NCI-H2081 (cell line): ENCODE data around the gene NAA38.
"Not testable (repeated sequence)": the region's sequence is repeated elsewhere in the genome, so short reads cannot be mapped to it uniquely, and the experiment has no call there.

Source experiments
- DNase-seq, 2 experiments: peaks; one replicate each; lab custom pipeline; 2025; lab: John Stamatoyannopoulos, UW

The NAA38 gene

DNA sequence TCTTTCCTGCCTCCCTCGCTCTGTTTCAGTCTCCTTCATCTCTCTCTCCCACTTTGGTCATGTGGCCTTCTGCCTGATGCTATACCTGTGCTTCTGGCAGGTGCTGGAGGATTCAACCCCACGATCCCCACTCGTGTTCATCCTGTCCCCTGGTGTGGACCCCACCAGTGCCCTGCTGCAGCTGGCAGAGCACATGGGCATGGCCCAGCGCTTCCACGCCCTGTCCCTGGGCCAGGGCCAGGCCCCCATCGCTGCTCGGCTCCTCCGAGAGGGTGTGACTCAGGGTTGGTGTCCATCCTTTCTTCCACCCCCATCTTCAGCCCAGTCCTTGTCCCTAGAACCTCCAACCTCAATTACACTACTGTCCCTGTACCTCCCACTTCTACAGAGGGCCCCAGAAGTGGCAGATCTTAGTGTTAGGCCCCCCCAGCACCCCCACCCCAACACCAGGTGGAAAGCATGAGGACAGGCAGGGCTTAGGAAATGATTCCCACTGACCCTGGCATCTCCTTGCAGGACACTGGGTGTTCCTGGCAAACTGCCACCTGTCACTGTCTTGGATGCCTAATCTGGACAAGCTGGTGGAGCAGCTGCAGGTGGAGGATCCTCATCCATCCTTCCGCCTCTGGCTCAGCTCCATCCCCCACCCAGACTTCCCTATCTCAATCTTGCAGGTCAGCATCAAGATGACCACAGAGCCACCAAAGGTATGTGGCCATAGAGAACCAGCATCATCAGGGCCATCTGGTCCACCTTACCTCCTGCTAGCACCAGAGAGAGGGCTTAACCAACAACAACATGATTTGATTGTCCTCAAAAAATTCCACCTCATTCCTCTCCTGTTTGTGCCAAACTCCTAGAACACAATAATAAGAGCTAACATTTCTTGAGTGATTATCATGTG lies 33.1 kb downstream of the NAA38 start:
- no peak for DNase-seq

DNA sequence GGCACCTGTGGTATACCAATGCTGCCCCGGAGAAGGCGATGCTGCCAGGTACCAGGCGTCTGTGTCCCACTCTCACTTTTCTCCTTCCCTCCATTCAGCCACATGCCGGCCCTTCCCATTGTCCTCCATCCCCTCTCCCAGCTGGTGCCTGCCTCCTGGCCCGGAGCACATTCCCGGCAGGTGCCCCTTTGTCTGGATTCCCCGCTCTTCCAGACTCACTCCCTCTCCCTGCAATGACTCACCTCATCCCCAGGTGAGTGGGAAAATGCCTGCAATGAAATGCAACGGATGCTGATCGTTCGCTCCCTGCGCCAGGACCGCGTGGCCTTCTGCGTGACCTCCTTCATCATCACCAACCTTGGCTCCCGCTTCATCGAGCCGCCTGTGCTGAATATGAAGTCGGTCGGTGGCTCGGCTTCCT lies 33.8 kb downstream of the NAA38 start:
- DNase-seq, result no peak

DNA sequence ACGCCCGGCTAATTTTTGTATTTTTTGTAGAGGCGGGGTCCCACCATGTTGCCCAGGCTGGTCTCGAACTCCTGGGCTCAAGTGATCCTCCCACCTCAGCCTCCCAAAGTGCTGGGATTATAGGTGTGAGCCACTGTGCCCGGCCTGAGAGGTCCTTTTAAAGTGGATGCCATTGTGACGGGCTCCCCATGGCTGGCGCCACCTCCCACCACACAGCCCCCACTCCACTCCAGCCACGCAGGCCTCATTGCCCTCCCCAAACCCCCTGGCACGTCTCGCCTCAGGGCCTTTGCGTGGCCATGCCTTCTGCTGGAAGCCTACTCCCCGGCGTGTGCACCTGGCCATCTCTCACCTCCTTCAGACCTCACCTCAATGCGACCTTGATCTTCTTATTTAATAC lies 35.2 kb downstream of the NAA38 start:
- DNase-seq, result no peak

DNA sequence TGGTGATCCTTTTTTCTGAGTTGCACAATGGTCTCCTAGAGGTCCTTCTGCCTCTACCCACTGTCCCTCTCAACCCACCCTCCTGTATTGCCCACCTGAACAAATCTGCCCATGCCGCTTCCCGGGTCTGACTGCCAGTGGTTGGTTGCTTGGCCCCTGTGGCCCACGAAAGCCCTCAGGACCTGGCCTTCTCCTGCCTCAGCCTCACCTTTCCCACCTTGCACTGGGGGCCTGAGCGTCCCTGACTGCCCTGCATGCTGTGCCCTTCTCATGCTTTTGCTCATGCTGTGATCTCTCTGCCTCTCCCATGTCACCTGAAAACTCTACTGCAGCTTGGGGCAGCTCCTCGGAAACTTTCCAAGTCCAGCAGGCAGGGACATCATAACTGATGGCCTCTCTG lies 37.1 kb downstream of the NAA38 start:
- no peak for DNase-seq

DNA sequence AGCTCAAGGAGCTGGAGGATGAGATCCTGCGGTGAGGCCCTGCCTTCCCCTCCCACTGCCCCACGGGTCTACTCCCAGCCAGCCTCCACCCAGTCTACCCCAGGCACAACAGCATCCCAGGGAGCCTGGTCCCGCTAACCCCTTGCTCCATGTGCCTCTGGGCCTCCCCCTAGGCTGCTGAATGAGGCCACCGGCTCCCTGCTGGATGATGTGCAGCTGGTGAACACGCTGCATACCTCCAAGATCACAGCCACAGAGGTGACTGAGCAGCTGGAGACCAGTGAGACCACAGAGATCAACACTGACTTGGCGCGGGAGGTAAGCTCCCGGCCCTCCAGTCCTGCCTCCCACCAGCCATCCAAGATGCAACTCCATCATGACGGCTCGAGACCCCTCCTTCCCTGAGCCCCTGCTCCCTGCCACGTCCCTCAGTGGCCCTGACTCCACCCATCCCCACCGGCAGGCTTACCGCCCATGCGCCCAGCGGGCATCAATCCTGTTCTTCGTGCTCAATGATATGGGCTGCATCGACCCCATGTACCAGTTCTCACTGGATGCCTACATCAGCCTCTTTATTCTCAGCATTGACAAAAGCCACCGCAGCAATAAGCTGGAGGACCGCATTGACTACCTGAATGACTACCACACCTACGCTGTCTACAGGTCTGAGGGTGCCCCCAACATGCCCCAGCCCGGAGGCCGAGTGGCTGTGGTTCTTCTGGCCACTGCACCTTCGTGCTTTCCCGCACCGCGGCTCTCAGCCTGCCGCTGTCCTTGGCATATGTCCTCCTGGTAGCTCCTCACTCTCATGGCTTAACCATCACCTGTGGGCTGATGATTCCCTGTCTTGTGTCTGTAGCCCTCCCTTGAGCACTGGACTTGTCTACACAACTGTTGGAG lies 38.4 kb downstream of the NAA38 start:
- DNase-seq, result no peak

DNA sequence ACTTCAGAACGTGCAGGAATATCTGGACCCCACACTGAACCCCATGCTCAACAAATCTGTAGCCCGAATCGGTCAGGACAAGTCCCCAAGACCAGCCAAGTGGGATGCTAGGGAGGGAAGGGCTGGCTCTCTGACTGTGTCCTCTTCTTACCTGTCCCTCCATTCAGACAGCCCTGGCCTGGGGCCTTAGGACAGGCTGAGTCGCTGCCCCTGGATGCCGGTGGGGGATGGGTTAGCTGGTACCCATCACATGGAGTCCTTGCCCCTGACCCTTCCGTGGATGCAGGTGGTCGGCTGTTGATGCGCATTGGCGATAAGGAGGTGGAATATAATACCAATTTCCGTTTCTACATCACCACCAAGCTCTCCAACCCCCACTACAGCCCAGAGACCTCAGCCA lies 39.3 kb downstream of the NAA38 start:
- no peak for DNase-seq

DNA sequence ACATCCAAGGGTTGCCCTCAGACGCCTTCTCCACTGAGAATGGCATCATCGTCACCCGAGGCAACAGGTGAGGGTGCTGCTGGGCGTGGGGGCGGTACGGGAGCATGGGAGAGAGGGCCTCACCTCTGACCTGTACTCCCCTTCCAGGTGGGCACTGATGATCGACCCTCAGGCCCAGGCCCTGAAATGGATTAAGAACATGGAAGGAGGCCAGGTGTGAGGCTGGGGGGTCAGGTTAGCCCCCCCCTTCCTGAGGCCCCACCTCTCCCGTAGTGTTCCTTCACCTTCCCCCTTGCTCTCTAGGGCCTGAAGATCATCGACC lies 39.8 kb downstream of the NAA38 start:
- no peak for DNase-seq

DNA sequence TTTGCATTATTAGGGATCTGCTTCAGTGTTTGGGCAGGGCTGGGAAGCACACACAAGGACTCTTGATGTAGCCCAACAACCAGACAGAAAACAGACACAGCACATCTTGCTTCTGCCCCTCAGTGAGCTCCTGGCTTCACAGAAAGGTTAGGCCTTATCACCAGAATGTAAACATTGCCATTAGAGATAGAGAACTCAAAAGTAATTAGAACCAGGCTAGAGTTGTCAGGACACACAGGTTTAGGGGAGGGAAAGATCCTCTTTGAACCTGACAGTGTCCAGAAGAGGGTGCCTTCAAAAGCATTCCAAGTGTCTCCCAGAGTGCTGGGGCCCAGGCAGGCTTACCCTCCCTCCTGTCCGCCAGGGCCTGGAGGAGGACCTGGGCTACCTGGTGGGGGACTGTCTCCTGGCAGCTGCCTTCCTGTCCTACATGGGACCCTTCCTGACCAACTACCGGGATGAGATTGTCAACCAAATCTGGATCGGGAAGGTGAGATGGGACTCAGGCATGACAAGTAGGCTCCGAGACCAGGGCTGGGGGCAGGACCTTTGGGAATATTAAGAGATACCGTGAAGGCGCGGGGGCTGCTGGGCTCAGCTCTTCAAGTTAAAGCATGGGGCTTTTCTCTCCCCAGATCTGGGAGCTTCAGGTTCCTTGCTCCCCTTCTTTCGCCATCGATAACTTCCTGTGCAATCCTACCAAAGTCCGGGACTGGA lies 40.3 kb downstream of the NAA38 start:
- DNase-seq, result no peak

DNA sequence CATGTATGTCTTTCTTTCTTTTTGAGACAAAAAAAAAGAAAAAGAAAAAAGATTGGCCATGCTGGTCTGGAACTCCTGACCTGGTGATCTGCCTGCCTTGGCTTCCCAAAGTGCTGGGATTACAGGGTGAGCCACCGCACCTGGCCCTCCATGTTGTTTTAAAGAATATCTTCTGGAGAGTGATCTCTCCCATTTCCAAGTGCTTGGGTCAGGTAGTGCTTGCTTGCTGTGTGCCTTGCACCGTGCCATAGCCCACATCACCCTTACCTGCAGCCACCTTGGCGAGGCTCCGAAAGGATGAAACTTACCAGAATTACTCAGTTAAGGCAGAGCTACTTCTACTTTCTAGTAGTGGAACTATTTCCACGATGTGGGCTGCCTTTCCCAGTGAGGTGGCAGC lies 42.4 kb downstream of the NAA38 start:
- no peak for DNase-seq

DNA sequence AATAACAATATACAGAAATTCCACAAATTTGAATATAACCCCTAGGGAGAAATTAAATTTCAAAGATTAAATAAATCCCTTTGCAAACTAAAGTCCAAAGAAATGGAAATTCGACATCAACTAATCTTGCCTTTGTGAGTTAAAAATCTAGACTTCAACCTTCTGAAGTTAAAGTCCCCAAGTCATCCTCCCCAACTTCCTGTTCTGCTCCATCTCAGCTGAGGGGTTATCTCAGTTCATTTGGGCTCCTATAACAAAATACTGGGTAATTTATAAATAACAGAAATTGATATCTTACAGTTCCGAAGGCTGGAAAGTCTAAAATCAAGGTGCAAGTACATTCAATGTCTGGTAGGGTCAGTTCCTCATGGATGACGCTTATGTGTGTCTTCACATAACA lies 46.1 kb downstream of the NAA38 start:
- DNase-seq, result no peak

DNA sequence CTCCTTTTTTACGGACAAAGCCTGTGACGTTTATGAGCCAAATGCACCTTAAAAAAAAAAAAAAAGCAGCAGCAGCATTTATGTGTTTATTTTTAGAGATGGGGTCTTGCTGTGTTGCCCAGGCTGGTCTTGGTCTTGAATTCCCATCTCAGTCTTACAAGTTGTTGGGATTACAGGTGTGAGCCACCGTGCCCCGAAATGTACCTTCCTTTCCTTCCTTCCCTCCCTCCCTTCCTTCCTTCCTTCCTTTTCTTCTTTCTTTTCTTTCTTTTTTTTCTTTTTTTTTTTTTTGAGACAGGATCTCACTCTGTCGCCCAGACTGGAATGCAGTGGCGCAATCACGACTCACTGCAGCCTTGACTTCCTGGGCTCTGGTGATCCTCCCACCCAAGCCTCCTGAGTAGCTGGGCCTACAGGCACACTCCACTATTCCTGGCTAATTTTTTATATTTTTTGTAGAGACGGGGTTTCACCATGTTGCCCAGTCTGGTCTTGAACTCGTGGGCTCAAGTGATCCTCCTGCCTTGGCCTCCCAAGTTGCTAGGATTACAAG lies 47.5 kb downstream of the NAA38 start:
- not testable (repeated sequence) for DNase-seq

DNA sequence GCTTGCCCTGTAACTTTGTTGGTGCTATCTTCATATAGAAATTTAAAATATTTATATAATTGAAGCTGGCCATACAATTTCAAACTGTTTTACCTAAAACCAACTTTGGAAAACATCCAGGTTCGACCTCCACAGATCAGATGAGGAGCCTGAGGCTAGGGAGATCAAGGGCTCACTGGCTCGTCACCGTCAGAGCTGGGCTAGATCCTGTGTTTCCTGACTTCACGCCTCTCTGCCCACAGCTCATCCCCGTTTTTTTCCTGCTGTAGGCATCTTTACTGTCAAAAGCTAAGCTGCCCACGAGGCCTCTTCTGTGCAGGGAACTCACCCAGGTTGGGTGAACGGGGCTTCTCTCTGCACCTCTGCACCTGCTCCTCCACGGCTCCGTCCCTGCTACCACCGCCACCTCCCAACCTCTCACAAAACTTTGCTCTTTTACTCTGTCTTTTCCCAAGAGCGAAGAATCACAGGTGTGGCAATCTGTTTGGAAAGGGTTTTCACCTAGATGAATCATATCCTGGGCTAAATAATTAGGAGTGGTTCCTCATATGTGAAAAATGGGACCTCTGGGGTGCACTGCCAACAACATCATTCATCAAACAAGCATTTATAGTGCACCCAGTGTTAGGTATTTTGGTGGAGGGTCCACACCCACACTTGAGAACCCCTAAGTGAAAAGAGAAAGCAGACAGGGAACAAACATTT lies 48.1 kb downstream of the NAA38 start:
- DNase-seq, result no peak

DNA sequence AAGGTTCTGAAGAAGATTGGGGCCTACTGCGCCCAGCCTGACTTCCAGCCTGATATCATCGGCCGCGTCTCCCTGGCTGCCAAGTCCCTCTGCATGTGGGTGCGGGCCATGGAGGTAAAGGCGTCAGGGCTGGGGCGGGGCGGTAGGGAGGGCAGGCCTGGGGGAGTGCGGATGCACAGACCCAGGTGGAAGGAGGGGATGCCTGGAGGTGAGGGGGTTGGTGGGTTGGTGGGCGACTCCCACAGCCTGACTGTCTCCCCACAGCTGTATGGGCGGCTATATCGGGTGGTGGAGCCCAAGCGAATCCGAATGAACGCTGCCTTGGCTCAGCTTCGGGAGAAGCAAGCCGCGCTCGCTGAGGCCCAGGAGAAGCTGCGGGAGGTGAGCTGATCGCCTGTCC lies 50.2 kb downstream of the NAA38 start:
- DNase-seq, result no peak
